ENCODE data around the gene FKBP11.
"Not testable (repeated sequence)": the region's sequence is repeated elsewhere in the genome, so short reads cannot be mapped to it uniquely, and the experiment has no call there.

FKBP11 gene

DNA sequence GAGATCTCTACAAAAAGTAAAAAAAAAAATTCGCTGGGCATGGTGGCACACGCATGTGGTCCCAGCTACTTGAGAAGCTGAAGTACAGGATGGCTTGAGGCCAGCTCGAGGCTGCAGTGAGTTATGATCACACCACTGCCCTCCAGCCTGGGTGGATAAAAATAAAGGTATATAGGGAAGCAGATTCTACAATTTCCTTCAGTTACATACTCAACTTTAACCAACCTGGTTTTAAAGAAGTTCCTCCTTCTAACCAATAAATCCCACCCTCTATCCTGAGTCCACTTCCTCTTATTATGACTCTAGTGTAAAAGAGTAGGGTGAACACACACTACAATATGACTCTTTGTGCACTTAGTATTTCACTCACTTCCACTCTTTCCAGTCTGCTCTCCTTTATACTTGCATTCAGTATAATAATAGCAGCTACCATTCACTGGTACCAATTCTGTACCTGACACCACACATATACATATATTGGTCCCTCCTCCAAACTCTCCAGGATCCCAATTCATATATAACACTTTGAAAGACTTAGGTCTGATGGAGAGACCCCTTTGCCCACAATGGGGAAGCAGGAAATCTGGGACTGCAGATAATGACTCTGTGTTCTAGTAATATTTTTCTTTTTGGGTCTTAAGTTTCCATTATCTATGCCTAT lies 29.7 kb upstream of the FKBP11 start:
- no peak for DNase-seq (ENCODE audit: low spot score)

DNA sequence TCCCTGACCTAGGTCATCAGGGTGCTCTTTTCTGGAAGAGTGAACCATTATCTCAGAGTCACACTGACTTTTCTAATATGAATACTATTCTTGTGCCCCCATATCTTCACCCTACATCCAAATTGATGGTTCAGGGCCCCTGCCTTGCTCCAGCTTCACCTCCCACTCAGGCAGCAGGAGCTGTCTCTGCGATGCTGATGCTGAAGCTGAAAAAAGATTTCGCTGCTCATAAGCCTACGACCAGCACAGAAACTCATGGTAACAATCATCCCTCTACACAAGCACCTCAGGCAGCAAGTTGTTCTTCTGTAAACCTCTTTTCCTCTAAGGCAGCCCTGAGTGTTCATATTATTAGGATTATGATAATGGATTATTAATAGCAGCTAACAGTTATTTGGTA lies 28.8 kb upstream of the FKBP11 start:
- DNase-seq (ENCODE audit: low spot score): no peak

DNA sequence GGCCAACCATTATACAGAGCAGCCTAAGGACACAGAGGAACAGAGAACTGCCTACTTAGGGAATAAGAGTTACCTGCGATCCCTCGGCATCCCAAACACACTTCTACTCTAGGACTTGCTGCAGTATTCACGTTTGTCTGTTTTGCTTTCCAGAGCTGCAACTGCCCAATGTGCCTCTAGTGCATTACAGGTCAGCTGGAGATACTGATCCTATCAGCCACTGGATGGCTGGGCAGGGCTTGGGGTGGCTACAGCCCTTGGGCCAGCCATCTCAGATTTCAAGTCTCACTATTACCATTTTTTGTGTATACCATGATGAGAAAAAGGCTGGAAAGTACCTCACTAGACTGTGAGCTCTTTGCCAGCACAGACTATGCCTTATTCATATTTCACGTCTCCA lies 27.4 kb upstream of the FKBP11 start:
- DNase-seq (ENCODE audit: low spot score): no peak

DNA sequence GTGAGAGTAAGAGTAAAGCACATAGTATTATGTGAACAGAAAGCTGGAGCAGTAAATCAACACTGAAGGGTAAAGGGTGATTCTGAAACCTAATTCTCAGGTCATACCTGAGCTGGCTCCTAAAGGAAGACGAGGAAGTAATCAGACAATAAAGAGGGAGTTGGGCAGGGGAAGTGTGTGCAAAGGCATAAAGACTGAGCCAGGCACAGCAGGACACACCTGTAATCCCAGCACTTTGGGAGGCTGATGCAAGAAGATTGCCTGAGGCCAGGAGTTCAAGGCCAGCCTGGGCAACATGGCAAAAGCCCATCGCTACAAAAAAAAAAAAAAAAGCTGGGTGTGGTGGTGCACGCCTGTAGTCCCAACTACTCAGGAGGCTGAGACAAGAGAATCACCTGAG lies 22.4 kb upstream of the FKBP11 start:
- no peak for DNase-seq (ENCODE audit: low spot score)

DNA sequence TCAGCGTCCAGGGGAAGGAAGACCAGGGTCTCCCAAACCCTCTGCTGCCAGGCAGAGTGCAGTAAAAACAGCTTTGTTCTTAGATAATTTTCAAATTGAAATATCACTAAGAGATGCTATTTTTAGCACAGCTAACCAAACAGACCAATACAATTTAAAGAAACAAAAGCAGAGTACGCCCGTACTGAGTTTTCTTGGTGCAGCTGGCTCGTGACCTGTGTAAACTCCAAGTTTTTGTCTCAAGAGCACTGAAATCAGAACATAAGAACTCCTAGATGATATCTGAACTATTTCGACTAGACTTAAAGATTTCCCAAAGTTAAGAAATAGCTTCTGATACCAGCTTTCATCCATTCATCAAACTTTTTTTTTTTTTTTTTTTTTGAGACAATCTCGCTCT lies 21.7 kb upstream of the FKBP11 start:
- DNase-seq (ENCODE audit: low spot score): no peak

DNA sequence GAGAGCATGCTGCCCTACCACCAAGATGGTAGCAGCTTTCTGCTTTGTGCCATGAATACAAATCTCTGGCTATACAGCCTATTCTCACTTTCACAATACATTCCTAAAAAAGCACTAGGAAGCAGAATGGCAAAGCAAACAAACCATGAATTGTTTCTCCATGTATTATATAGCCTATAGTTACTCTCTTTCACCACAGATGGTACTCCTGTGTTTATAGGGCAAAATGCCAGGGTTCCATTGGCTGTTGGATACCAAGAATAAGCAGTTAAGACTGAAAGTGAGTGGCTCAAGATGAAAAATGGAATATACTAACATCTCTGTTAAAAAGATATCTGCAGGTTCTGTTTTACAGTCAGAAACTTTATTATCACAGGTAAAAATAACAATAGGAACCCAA lies 20.9 kb upstream of the FKBP11 start:
- no peak for DNase-seq (ENCODE audit: low spot score)

DNA sequence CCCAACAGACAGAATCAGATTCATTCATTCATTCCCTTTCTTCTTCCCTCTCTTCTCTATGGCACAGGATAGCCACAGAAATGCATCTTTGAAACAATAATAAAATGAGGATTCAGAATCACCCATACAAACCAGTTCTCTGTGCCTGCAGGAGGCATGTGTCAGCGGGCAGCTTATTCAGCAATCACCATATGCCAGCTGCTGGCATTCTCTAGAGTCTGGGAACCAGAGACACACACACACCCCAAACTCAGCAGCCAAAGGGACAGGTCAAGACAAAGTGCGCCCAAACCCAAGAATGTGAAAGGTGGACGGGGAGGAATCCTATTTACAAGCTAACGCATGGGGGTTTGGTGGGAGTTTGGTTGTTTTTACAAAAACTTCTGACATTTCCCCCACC lies 17.9 kb upstream of the FKBP11 start:
- no peak for DNase-seq (ENCODE audit: low spot score)

DNA sequence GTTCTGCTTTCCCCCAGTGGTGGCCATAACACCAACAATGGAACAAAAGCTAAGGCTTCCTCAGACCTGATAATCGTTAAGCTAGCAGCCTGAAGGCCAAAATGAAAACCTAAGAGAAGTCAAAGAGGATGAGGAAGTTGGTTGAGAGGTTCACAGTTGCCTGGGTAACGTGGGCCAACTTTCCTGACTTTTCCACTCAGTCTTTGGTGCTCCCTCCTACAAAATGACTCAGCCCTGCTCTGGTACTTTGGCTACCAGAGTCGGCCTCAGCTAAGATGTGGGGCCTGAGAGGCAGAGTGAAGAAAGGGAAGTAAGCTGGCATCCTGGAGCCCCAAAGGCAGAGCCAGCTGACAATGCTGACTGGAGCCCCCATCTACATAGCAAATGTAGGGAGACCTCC lies 14.9 kb upstream of the FKBP11 start:
- DNase-seq (ENCODE audit: low spot score): no peak

DNA sequence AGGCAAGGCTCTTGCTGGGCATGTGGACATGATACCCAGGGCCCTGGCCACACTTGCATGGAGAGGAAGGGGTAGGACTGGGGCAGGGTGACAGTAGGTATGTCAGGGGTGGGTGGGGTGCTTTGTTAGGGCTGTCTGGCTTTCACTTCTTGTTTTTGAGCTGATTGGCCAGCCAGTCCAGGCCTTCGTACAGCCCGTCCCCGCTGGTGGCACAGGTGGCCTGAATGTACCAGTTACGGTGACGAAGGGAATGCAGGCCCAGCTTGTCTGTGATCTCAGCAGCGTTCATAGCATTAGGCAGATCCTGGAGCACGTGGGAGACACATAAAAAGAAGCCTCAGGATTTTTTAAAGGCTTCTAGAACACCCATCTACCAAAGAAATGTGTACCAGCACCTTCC lies 13.5 kb upstream of the FKBP11 start:
- peak; percentile 45 for DNase-seq (ENCODE audit: low spot score)

DNA sequence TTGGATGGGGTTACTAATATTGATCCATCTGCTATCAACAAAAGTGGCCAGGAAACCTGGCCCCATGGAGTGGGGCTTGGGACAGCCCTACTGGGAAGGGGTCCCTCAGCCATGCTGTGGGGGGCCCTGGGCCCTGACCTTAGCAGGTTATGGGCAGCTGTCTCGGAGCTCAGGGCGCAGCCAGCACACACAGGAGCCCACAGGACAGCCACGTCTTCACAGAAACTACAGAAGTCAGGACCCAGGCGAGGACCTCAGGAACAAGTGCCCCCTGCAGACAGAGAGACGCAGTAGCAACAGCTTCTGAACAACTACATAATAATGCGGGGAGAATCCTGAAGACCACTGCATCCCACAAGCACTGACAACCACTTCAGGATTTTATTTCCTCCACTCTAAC lies 11.9 kb upstream of the FKBP11 start:
- DNase-seq (ENCODE audit: low spot score): peak; percentile 34

DNA sequence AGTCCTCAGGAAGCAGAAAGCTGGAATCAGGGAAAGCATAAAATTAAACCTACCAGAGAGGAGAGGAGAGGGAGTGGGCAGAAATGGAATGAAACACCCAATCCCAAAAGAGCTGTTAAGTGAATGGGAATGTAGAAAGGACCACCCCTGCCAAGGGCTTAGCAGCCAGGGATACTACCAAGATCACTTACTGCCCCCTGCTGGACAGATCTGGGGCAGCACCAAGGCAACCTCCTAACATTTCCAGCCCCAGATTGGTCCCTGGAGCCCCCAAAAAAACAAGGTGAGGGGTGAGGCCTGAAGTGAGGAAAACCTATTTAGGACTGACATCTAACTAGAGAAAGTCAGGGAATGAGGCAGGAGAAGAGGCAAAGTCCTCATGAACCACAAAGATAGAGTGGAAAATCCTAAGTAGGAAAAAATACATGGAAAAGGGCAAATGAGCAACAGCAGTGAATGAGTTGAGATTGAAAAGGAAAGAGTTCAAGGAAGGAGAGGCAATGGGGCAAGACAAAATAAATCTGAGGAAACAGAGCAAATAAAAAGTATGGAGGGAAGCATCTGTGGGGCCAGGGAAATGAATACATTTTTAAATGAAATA lies 11.2 kb upstream of the FKBP11 start:
- peak; percentile 80 for DNase-seq (ENCODE audit: low spot score)

DNA sequence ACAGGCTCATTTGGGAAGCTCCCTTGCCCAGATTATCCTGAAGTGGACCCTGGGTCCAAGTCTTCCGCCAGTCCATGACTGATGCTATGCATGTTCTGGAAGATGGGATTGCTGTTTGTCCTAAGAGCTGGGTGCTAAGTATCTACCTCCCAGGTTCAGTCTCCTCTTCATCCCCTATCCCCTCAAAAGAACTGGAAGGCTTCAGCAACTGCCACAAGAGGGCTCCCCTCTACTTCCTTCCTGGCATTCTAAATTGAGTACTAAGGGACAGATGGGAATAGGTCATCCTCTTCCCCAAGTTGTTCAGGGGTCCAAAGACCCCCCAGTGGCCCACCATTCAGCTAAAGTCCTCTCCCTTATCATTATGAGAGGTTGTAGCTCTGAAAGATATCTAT lies 9.0 kb upstream of the FKBP11 start:
- DNase-seq (ENCODE audit: low spot score): no peak

DNA sequence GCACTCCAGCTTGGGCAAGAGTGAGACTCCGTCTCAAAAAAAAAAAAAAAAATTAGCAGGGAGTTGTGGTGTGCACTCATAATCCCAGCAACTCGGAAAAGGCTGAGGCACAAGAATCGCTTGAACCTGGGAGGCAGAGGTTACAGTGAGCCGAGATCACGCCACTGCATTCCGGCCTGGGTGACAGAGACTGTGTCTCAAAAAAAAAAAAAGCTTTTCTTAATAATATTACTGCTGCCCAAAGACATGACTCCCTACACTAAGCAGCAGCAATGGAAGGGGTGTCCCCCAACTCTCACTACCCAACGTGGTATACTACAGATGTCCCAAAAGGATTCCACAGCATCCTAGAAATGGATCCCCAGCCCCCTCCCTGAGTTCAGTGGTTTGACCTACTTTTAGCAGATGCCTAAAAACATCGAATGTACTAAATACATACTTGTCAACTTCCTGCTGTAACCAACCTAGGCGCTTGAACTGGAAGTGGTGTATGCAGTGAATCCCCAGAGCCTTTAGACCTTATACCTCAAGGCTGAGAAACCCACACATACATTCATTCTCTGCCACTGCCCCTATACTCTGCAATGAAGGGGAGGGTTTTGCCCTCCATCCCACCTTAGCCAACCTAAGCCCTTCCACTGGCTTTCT lies 8.5 kb upstream of the FKBP11 start:
- DNase-seq (ENCODE audit: low spot score): no peak

DNA sequence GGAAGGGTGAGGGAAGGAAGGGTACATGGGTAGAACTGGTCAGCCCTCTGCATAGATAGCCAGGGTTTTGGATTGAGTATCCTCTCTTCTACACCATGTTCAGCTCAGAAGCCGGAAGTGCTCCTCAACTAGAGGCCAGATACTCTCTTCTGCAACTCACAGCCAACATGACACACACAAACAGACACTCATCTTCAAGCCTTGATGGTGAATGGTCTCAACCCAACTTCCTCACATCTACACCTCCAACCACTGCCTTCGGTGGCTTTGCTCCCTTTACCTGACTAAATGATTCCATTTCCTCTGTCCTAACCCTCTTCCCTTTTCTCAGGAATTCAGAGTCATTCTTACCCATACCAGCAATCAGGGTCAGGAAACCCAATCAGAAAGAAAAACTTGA lies 7.6 kb upstream of the FKBP11 start:
- no peak for DNase-seq (ENCODE audit: low spot score)

DNA sequence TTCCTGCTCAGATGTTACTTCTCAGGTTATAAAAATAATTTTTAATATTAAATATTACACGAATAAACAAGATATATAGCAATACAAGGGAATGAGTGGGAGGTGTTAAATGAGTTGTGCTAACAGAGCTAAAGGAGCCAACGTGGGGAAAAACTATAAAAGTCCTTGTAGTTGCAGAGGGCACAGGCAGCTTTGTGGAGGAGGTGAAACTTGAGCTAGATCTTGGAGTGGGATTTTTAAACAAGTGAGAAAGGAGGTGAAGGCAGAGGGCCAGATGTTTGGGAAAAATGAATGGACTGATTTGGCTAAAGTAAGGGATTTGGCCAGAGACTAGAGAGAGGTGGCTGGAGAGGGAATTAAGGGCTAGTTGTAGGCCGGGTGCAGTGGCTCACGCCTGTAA lies 5.2 kb upstream of the FKBP11 start:
- DNase-seq (ENCODE audit: low spot score): no peak

DNA sequence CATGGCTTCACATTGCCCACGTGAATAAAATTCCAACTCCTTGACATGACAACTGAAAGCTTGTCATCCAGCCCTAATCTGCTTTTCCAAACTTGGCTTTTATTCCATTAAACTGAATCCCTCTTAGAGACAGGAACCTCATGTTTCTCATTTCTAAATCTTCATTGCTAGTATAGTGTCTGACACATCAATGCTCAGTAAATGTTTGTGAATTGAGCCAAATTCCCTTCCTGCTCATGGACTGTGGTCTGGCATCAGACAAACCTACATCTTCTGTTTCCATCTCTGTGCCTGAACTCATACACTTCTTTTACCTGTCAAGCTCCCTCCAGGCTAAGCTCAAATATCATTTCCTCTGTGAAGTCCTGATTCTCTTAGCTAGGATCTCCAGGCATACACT lies 4.3 kb upstream of the FKBP11 start:
- DNase-seq (ENCODE audit: low spot score): no peak

DNA sequence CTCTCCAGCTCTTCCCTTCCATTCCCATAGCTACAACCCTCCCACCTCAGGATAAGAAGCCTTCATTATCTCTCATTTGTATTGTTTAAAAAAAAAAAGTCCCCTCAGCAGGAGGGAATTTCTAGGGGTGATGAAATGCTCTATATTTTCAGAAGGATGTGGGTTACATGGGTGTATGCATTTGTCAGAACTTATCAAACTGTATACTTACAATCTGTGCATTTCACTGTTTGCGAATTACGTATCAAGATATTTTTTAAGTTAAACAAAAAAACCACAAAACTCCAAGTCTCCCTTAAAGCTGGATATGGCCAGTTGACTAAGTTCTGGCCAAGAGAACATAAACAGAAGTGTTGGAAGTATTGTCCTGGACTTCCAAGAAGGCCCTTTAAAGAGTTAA lies 2.0 kb upstream of the FKBP11 start:
- no peak for DNase-seq (ENCODE audit: low spot score)

DNA sequence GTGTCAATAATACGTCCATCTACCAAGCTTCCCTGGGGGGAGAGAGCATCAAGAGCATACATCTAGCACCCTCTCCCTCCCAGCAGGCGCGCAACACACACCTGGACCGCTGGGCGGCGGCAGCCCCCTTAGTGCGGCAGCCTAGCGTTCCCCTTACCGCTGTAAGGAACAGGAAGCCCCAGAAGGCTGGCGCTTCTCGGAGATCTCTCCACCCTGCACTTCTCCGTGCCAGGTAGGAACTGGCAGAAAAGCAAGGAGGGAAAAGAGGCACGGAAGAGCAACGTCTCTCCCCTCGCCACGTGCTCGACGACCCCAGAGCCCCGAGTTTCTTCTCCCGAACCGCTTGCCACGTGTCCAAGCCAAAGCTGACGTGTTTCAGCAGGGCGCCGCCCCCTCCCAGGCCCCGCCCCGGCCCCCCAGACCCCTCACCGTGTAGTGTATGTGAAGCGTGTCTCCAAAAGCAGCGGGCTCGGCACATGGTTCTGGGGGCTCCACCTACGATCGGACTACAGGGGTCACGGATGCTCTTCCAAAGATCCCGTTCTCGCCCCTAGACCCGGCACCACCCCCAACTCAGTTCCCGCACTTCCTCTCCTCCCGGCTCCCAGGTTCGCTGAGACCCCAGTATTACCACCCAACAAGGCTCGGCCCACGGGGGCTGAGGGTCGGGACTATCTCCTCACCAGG lies 532 bp downstream of the FKBP11 start:
- DNase-seq (ENCODE audit: low spot score): peak; percentile 88

DNA sequence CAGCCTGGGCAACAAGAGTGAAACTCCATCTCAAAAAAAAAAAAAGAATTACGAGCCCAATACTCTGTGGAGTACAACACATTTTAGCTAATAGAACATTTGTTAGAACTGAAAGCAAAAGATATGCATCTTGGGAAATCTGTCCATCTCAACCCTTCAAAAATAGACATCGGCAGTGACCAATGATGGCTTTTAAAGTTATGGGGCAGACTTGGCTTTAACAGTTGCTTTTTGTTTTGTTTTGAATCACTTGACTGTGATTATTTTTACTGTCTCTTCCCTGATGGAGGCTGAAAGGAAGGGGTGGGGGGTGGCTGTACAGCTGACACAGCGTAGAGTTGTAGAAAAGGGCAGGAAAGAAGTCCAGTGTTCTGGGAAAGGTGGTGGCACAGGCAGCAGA lies 2.2 kb downstream of the FKBP11 start:
- DNase-seq (ENCODE audit: low spot score): no peak

DNA sequence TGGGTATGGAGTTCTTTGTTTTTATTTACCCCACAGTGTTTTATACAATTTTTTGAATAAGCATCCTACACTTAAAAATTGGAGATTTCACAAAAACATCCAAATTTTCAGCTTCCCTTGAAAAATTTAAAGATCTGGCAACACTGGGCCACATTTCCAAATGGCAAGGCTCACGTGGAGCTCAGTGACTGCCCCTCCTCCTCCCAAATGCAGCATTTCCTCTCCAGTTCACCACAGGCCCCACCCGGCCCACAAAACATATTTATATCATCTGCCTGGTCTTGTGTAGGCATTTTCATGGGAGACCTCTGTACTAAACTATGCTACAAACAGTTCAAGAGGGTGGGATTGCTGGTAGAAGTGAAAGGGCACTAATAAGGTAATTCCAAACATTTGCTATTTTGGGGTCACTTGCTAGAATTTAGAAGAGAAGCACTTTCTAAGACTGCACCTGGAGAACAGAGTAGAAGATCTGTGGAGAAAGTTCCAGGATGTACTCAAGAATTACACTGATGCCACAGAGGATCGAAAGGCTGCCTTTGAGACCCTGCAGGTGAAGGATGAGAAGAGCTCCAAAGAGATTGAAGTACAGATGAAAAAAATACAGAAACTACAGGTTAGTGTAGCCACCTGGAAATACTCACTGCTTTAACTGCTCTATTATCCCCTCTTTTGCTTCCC lies 7.3 kb downstream of the FKBP11 start:
- DNase-seq (ENCODE audit: low spot score): no peak

DNA sequence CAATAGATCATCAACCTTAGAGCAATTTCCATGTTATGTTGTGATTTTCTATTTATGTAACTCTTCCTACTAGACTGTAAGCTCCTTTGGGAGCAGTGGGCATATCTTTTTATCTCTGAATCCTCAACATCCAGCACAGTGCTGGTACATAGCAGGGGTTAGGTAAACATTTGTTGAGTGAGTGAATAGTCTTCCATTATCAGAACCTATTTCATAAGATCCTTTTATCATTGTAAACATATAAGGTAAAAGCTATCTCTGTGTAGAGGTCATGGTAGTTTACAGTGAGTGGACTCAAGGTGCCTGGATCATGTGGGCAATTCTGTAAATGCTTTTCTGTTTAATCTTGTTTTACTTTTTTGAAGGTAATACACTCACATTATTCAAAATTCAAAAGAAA lies 15.1 kb downstream of the FKBP11 start:
- DNase-seq (ENCODE audit: low spot score): no peak

DNA sequence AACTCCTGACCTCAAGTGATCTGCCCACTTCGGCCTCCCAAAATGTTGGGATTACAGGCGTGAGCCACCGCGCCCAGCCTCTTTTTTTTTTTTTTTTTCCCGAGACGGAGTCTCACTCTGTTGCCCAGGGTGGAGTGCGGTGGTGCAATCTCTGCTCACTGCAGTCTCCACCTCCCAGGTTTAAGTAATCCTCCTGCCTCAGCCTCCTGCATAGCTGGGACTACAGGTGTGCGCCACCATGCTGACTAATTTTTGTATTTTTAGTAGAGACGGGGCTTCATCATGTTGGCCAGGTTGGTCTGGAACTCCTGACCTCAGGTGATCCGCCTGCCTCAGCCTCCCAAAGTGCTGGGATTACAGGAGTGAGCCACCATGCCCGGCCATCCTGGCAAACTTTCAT lies 15.6 kb downstream of the FKBP11 start:
- DNase-seq (ENCODE audit: low spot score): not testable (repeated sequence)

DNA sequence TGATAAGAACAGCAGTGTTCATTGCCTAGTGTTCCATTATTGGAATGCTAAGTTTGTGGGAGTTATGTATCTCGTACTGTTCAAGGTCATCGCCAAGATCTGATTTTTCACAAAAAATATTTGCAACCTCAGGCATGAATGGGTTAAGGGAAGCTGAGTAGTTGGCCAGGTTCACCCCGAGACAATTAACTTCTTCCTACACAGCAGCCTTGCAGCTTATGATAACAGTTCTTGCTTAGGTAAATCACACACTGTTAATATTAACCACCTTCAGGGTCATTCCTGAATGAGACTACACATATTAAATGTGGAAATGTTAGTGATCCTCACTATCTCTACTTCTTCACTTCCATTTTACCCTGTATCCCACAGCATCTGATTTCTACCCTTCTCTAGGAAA lies 18.0 kb downstream of the FKBP11 start:
- no peak for DNase-seq (ENCODE audit: low spot score)

Measured in NAMALWA (cell line).